ENCODE results near the gene HOXA3.

GRCh38 chr7:27071622-27072390 is 80.6 kb downstream of the HOXA3 start:
- TF ChIP-seq EP300 (IDR thresholded peaks at IDR 0.05) (no peak), POLR2A (IDR thresholded peaks at IDR 0.05) (no peak)

Data from gastroesophageal sphincter (tissue), 2 donors.